Fibroblast of pulmonary artery (primary cell): ENCODE data around the gene ARHGEF1.

Experiments used
- DNase-seq: peaks from one replicate; pipeline ENCODE4 v3.0.0-alpha.2; 2010; ENCODE audit warnings: low read depth
- H3K4me3 ChIP-seq: replicated peaks from 2 replicates; pipeline ENCODE4 v1.5.1; 2011; ENCODE audit warnings: low read depth, mild to moderate bottlenecking, control low read depth, low read length, moderate library complexity
- TF ChIP-seq, protein P1 (sequence below): IDR thresholded peaks from 2 replicates; pipeline ENCODE4 v1.5.1; 2011; ENCODE audit warnings: mild to moderate bottlenecking, control low read depth, low read length, inconsistent platforms; ENCODE audit errors: missing control alignments

Gene ARHGEF1, protein sequence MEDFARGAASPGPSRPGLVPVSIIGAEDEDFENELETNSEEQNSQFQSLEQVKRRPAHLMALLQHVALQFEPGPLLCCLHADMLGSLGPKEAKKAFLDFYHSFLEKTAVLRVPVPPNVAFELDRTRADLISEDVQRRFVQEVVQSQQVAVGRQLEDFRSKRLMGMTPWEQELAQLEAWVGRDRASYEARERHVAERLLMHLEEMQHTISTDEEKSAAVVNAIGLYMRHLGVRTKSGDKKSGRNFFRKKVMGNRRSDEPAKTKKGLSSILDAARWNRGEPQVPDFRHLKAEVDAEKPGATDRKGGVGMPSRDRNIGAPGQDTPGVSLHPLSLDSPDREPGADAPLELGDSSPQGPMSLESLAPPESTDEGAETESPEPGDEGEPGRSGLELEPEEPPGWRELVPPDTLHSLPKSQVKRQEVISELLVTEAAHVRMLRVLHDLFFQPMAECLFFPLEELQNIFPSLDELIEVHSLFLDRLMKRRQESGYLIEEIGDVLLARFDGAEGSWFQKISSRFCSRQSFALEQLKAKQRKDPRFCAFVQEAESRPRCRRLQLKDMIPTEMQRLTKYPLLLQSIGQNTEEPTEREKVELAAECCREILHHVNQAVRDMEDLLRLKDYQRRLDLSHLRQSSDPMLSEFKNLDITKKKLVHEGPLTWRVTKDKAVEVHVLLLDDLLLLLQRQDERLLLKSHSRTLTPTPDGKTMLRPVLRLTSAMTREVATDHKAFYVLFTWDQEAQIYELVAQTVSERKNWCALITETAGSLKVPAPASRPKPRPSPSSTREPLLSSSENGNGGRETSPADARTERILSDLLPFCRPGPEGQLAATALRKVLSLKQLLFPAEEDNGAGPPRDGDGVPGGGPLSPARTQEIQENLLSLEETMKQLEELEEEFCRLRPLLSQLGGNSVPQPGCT

DNA sequence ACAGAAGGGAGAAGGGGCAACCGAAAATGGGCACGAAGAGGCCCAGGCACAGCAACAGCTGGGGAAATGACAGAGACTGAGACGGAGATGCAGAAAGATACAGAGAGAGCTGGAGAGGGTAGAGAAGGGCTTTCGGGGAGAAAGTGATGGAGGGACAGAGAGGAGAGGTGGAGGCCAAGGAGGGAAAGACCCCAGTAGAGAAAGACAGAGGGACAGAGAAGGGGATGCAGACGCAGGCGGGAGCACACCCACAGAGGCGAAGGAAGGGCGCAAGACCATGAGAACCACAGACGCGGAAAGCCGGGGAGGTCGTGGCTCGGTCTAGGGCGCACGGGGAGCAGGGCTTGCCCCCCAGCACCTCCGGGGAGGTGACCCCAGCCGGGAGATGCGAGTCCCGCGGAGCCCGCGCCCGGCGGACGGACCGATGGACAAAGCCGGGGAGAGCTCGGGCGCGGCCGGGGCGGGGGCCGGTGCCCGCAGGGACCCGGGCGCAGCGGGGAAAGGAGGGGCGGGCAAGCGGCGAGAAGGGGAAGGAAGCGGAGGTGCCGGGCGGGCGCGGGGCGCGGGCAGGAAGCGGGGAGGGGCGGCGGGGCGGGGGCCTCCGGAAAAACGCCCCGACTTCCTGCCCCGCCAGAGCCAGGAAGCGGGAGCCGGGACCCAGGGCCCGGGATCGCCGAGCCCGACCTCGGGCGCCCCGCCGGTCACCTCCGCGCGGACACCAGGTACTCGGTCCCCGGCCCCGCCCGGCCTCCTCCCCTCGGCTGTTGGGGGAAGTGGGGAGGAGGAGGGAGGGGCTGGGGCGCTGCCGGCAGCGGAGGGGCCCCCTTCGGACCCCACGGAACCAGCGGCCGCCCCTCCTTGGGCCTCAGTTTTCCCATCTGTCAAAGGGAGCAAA is at the start of gene ARHGEF1:
ARHGEF1 (plus strand) TSS at position 617 of the 895 bp plus-strand sequence. CDS start 4,899 bp downstream, outside the sequence.
- H3K4me3 ChIP-seq = peak within 1 kb of the TSS; percentile 92
- no peak for DNase-seq
- TF ChIP-seq, protein P1, sequence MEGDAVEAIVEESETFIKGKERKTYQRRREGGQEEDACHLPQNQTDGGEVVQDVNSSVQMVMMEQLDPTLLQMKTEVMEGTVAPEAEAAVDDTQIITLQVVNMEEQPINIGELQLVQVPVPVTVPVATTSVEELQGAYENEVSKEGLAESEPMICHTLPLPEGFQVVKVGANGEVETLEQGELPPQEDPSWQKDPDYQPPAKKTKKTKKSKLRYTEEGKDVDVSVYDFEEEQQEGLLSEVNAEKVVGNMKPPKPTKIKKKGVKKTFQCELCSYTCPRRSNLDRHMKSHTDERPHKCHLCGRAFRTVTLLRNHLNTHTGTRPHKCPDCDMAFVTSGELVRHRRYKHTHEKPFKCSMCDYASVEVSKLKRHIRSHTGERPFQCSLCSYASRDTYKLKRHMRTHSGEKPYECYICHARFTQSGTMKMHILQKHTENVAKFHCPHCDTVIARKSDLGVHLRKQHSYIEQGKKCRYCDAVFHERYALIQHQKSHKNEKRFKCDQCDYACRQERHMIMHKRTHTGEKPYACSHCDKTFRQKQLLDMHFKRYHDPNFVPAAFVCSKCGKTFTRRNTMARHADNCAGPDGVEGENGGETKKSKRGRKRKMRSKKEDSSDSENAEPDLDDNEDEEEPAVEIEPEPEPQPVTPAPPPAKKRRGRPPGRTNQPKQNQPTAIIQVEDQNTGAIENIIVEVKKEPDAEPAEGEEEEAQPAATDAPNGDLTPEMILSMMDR = no peak

DNA sequence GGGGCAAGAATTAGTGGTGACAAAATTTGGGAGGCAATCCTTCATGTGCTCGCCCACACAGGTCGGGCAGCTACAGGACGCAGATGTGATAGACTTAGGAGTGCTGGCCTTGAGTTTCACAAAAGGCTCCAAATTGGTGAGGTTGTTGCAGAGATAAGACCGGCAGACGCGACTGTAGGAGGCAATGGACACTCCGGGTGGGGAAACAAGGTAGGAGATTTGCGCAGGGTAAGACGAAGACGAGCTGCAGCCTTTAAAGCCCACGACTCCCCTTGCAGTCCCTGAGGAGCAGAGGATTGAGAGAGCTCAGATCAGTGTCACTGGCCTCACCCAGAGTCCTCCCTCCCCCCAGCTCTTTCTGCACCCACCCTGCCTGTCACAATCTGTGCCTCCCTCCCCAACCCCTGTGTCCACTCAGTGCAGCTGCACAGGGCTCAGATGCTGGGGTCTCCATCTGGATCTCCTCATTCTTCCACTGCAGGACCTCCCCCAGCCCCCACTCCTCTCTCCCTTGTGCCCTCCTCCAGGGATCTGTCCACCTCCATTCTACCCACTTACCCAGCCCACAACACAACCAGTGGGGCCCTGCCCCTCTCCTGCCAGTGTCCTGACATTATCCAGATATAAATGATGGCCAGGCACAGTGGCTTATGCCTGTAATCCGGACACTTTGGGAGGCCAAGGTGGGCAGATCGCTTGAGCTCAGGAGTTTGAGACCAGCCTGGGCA is 44.8 kb upstream of the ARHGEF1 start:
- DNase-seq = no peak
- TF ChIP-seq, protein P1 = no peak
- H3K4me3 ChIP-seq = no peak overlapping the region

DNA sequence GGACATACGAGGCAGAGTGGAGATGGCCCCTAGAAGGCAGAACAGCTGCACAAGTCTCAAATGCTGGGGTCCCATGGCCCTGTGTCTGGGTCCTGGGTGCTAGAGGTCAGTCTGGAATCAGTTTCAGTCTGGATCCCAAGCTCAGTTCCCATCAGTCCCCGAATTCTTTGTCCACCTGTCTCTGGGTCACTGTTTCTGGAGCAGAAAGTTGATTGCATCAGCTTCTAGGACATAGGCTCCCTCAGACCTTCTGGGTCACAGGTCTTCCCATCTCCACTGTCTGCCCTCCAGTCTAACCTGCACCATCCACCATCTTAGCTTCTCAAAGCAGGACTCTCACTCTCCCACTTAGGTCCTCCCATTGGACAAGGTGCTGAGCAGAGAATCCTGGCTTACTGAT is 43.8 kb upstream of the ARHGEF1 start:
- TF ChIP-seq, protein P1 = no peak
- no peak for DNase-seq
- no peak overlapping the region for H3K4me3 ChIP-seq

DNA sequence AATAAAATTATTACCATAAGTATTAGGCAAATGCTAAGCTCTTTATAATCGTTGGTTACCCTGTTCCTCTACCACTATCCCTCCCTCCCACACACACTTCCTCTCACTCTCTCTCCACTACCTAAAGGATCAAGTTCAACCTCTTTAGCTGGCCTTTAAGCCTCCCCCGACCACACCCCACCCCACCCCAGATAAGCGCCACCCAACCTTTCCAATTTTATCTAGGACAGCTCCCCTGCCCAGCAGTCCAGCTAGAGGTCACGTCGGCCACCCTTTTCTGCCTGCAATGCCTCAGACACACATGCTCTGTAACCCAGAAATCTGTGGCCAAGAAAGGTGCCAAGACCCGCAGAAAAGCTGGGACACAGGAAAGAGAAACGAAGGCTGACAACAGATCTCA is 39.6 kb upstream of the ARHGEF1 start:
- no peak for DNase-seq
- TF ChIP-seq, protein P1 = no peak
- H3K4me3 ChIP-seq = no peak overlapping the region

DNA sequence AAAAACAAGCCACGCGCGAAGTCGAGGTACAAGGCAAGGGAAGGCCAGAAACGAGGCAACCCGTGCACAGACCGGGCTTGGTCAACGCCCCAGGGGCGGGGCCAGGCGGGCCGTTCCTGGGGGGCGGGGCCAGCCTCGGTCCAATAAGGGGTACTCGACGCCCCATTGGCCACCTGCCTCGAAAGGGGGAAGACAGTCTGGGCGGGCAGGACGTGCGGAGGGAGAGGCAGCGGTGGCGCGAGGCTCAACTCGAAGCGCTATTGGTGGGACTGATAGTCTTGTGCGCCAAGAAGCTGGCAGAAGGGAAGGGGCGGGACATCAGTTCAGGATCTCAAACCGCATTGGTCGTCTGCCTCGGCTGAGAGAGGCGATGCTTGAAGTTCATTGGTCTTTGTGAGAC is 38.4 kb upstream of the ARHGEF1 start, which contains the start of gene LYPD4:
LYPD4 (minus strand) TSS at position 83 of the 400 bp plus-strand sequence. CDS start 5,398 bp downstream, outside the sequence.
- DNase-seq = no peak
- no peak within 1 kb of the TSS for H3K4me3 ChIP-seq
- TF ChIP-seq, protein P1 = no peak

DNA sequence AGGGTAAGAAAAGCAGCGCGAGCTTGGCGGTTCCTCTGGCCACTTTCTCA is 38.2 kb upstream of the ARHGEF1 start, which contains the start of gene DMRTC2:
DMRTC2 (plus strand) TSS at position 42 of the 50 bp plus-strand sequence. CDS start 2,387 bp downstream, outside the sequence.
- TF ChIP-seq, protein P1 = no peak
- no peak within 1 kb of the TSS for H3K4me3 ChIP-seq
- DNase-seq = no peak
